ENCODE measurements around the gene HADHB.

DNA sequence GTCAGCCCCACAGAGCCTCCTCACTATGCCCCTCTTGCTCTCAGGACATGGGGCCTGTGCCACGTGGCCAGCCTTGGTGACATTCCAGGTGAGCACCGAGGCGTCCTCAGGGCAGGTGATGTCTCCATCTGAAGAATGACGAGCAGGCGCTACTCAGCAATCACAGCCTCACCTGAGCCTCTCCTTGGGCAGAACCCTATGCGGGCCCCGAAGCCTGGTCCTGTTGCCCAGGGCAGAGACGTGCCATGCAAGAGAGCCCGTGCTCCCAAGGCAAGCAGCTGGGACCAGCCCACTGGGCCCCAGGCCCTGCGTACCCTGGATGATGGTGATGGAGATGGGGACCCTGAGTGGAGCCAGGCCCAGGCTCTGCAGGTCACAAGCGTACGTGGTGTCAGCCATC is 68.7 kb downstream of the HADHB start:
- TF ChIP-seq, protein P1, sequence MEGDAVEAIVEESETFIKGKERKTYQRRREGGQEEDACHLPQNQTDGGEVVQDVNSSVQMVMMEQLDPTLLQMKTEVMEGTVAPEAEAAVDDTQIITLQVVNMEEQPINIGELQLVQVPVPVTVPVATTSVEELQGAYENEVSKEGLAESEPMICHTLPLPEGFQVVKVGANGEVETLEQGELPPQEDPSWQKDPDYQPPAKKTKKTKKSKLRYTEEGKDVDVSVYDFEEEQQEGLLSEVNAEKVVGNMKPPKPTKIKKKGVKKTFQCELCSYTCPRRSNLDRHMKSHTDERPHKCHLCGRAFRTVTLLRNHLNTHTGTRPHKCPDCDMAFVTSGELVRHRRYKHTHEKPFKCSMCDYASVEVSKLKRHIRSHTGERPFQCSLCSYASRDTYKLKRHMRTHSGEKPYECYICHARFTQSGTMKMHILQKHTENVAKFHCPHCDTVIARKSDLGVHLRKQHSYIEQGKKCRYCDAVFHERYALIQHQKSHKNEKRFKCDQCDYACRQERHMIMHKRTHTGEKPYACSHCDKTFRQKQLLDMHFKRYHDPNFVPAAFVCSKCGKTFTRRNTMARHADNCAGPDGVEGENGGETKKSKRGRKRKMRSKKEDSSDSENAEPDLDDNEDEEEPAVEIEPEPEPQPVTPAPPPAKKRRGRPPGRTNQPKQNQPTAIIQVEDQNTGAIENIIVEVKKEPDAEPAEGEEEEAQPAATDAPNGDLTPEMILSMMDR (IDR thresholded peaks at IDR 0.05 in 2 of 3, conservative IDR thresholded peaks at IDR 0.05 in 1 of 3; ENCODE audit: borderline replicate concordance in 1 of 3, insufficient read depth in 1 of 3, low read depth in 2 of 3, low read length in 2 of 3) = no peak
- TF ChIP-seq POLR2A (IDR thresholded peaks at IDR 0.05; ENCODE audit: borderline replicate concordance, extremely low read depth, insufficient read depth, insufficient read length) = no peak
- no peak for TF ChIP-seq FOSL1 (IDR thresholded peaks at IDR 0.05; ENCODE audit: low read depth)

Data from HCT116 (cell line).